Parathyroid adenoma (tissue), 2 donors: Measurements from ENCODE around the gene DDA1.

Source experiments
- H2AFZ ChIP-seq: fragments of 300-600 bp; sonication (generic); one replicate; pipeline ENCODE4 v1.7.0; 2017; ENCODE audit warnings: antibody characterized with exemption, mild to moderate bottlenecking
- H3K27ac ChIP-seq: fragments of 300-600 bp; sonication (generic); one replicate; pipeline ENCODE4 v1.7.0; 2017
- H3K27me3 ChIP-seq: fragments of 300-600 bp; sonication (generic); one replicate; pipeline ENCODE4 v1.7.0; 2017; ENCODE audit warnings: low read length; ENCODE audit not compliant: control insufficient read depth, insufficient read depth
- H3K36me3 ChIP-seq: fragments of 300-600 bp; sonication (generic); one replicate; pipeline ENCODE4 v1.7.0; 2017; ENCODE audit warnings: low read length; ENCODE audit not compliant: control insufficient read depth, insufficient read depth
- H3K4me1 ChIP-seq: fragments of 300-600 bp; sonication (generic); one replicate; pipeline ENCODE4 v1.7.0; 2017; ENCODE audit warnings: control low read depth
- H3K4me2 ChIP-seq: fragments of 300-600 bp; sonication (generic); one replicate; pipeline ENCODE4 v1.7.0; 2017; ENCODE audit warnings: low read length
- H3K4me3 ChIP-seq: fragments of 300-600 bp; sonication (generic); one replicate; pipeline ENCODE4 v1.7.0; 2017; ENCODE audit warnings: low read depth, low read length
- H3K79me2 ChIP-seq: fragments of 300-600 bp; sonication (generic); one replicate; pipeline ENCODE4 v1.7.0; 2017; ENCODE audit warnings: control low read depth
- H3K9ac ChIP-seq: fragments of 300-600 bp; sonication (generic); one replicate; pipeline ENCODE4 v1.7.0; 2017; ENCODE audit warnings: mild to moderate bottlenecking
- H3K9me3 ChIP-seq: fragments of 300-600 bp; sonication (generic); one replicate; pipeline ENCODE4 v1.7.0; 2017; ENCODE audit warnings: low read length; ENCODE audit not compliant: control insufficient read depth
- TF ChIP-seq, protein P1 (sequence below): fragments of 300-600 bp; sonication (generic); IDR thresholded peaks from one replicate; pipeline ENCODE4 v1.7.0; 2017; ENCODE audit warnings: antibody characterized with exemption, mild to moderate bottlenecking
- donor health status: primary hyperparathyroidism.

The DDA1 gene

DNA sequence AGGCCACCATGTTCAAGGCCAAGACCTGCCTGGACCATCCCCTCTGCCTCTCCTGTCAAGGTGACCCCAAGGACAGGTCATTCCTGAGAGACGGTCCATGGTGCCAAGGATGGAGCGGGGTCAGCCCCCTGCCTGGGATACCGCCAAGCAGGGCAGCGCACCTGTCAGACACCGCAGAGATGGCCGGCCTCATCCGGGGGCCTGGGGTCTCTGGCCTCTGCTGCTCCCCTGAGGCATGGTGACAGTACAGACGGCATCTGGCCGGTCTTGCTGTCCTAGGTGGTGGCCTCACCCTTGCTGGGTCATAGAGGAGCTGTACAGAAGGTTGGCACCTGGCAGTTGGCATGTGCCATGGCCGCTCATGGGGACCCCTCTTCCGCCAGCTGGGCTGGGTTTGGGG, 11.1 kb downstream of the DDA1 start:
- Histone ChIP-seq H2AFZ (no peak overlapping the region), H3K27me3 (no peaks in the 10 kb centered on the region), H3K79me2 (no peaks in the 10 kb centered on the region), H3K36me3 (no peaks in the 10 kb centered on the region), H3K27ac (no peak overlapping the region), H3K4me3 (no peak overlapping the region), H3K9me3 (no peaks in the 10 kb centered on the region), H3K4me1 (no peaks in the 10 kb centered on the region), H3K9ac (no peak overlapping the region), H3K4me2 (no peak overlapping the region)
- TF ChIP-seq, protein P1, sequence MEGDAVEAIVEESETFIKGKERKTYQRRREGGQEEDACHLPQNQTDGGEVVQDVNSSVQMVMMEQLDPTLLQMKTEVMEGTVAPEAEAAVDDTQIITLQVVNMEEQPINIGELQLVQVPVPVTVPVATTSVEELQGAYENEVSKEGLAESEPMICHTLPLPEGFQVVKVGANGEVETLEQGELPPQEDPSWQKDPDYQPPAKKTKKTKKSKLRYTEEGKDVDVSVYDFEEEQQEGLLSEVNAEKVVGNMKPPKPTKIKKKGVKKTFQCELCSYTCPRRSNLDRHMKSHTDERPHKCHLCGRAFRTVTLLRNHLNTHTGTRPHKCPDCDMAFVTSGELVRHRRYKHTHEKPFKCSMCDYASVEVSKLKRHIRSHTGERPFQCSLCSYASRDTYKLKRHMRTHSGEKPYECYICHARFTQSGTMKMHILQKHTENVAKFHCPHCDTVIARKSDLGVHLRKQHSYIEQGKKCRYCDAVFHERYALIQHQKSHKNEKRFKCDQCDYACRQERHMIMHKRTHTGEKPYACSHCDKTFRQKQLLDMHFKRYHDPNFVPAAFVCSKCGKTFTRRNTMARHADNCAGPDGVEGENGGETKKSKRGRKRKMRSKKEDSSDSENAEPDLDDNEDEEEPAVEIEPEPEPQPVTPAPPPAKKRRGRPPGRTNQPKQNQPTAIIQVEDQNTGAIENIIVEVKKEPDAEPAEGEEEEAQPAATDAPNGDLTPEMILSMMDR = no peak

DNA sequence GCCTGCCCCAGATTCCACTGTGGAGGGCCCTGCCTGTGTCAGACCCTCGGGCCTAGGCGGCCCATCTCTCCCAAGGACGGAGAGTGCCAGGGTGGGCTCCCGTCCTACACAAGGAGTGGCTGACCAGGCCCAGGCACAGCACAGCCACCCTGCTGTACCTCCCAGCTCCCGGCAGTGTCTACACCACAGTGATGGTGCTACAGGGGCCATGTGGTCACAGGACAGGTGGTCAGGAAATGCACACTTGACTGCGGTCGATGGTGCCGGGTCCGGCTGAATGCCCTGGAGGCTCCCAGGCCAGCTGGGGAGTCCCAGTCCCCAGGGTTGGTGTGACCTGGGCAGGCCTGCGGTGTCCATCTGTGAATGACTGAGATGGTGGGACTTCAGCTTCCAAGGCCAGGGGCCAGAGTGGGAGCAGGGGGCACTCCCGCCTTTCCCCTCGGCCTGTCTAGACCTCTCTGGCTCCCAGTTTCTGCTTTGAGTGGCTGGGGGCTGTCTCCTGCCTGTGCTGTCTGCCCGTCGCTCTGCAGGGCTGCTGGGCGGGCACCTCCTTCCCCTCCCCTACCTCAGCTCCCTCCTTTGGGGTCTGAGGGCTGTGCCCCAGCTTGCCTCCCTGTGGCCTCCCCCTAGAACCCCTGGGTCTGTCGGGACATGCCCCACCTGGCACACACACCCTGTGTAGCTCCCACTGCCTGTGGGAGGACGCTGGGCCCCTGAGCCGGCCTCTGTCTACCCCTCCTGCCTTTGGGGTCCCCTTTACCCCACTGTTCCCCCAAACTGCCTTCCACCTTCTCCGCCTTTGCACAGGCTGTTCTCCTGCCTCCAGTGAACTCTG, 12.5 kb downstream of the DDA1 start:
- H3K9ac ChIP-seq = no peak overlapping the region
- no peak overlapping the region for H3K27ac ChIP-seq
- no peak overlapping the region for H2AFZ ChIP-seq
- H3K4me3 ChIP-seq = no peak overlapping the region
- H3K79me2 ChIP-seq = no peaks in the 10 kb centered on the region
- no peaks in the 10 kb centered on the region for H3K4me1 ChIP-seq
- no peaks in the 10 kb centered on the region for H3K36me3 ChIP-seq
- TF ChIP-seq, protein P1 = no peak
- H3K9me3 ChIP-seq = no peaks in the 10 kb centered on the region
- no peaks in the 10 kb centered on the region for H3K27me3 ChIP-seq
- no peak overlapping the region for H3K4me2 ChIP-seq

DNA sequence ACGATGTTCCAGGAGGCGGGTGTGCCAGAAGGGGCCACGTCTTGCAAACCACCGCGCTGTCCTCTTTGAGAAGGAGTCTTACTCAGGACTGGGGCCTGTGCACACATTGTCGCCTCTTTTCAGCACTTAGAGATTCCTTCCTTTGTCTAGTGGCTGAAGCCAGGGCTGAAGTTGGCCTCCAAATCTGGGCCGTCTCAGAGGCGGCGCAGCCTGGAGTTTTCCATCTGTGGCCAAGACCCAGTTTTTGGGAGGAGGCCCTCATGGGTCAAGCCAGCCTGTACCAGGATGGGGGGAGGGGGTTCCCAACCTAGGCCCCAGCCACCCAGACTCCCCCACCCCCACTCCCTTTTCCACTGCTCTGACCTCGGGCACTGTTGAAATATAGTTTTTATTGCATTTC, 13.5 kb downstream of the DDA1 start:
- no peaks in the 10 kb centered on the region for H3K79me2 ChIP-seq
- H3K9me3 ChIP-seq = no peaks in the 10 kb centered on the region
- H3K27ac ChIP-seq = no peak overlapping the region
- no peaks in the 10 kb centered on the region for H3K36me3 ChIP-seq
- TF ChIP-seq, protein P1 = no peak
- H3K4me2 ChIP-seq = no peak overlapping the region
- H3K9ac ChIP-seq = no peak overlapping the region
- H3K4me3 ChIP-seq = no peak overlapping the region
- H3K4me1 ChIP-seq = no peaks in the 10 kb centered on the region
- H3K27me3 ChIP-seq = no peaks in the 10 kb centered on the region
- H2AFZ ChIP-seq = no peak overlapping the region

DNA sequence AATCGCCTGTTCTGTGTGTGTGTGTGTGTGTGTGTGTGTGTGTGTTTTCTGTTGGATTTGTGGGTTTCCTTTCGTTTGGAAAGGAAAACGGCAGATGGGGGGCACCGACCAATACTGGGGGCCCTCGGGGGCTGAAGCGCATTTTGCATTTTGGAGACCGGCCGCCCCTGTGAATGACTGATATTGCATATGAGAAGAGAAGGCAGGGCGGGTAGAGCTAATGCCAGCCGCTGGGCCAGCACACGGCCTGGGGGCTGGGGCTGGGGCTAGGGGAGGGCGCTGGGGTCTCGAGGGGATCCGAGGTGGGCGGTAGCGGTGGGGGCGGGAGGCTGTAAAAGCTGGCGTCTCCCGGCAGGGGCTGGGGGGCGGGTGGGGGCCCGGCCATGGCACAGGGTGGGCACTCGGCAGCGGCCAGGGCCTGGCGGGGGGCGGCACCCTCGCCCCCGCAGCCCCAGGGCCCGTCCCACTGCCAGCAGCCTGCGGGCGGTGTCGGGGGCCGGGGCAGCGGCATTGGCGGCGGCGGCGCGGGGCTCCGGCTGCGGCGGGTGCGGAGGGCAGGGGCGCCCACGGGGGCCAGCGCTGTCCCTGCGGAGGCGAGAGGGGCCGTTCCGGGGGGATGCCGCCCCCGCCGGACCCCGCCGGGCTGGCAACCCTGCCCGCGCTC, 14.1 kb downstream of the DDA1 start:
- no peaks in the 10 kb centered on the region for H3K9me3 ChIP-seq
- TF ChIP-seq, protein P1 = no peak
- no peaks in the 10 kb centered on the region for H3K4me1 ChIP-seq
- no peaks in the 10 kb centered on the region for H3K79me2 ChIP-seq
- H3K36me3 ChIP-seq = no peaks in the 10 kb centered on the region
- no peak overlapping the region for H3K4me3 ChIP-seq
- no peak overlapping the region for H3K27ac ChIP-seq
- H2AFZ ChIP-seq = no peak overlapping the region
- H3K4me2 ChIP-seq = no peak overlapping the region
- no peak overlapping the region for H3K9ac ChIP-seq
- no peaks in the 10 kb centered on the region for H3K27me3 ChIP-seq
